HG02678 (cell line): ENCODE results near the gene PCK2.

Experiments used
- ATAC-seq: cut with Tn5 transposase; IDR thresholded peaks from one replicate; pipeline ENCODE4 v1.9.1; 2021; ENCODE audit warnings: mild to moderate bottlenecking, moderate library complexity; ENCODE audit not compliant: unreplicated experiment

Gene PCK2

GRCh38 chr14:24150567-24150966, 56.5 kb downstream of the PCK2 start:
- no peak for ATAC-seq

- ATAC-seq: no peak
Observed at GRCh38 chr14:24150993-24151392, 56.9 kb downstream of the PCK2 start.

GRCh38 chr14:24151404-24152080, 57.4 kb downstream of the PCK2 start:
- no peak for ATAC-seq
